Activated CD4-positive, alpha-beta memory T cell treated with anti-CD3 and anti-CD28 coated beads for 36 hours (primary cell): Measurements from ENCODE around the gene COQ7. TPM values are rescaled to one million over a fixed set of nuclear protein-coding genes. Genes with fewer than 3 reads are reported as not detected.
A peak's percentile ranks its signal among the peaks of the same experiment; 100 is the strongest.

Experiments
- CTCF ChIA-PET: fragments of 350-600 bp; sonication (Branson Sonifier 250); formaldehyde crosslinking; loops from one replicate; lab custom pipeline; 2021; ENCODE audit warnings: antibody characterized with exemption, inconsistent platforms; lab: Charles Lee
- POLR2A ChIA-PET: fragments of 350-600 bp; sonication (Branson Sonifier 250); formaldehyde crosslinking; loops from one replicate; lab custom pipeline; 2021; ENCODE audit warnings: antibody characterized with exemption; lab: Charles Lee
- DNase-seq: peaks from one replicate; pipeline ENCODE4 v3.0.0-alpha.2; 2020
- H3K27ac Mint-ChIP-seq: one replicate; pipeline ENCODE4 v1.8.0; 2021; ENCODE audit warnings: mixed read lengths
- H3K27me3 Mint-ChIP-seq: one replicate; pipeline ENCODE4 v1.8.0; 2021; ENCODE audit warnings: mixed read lengths
- H3K36me3 Mint-ChIP-seq: one replicate; pipeline ENCODE4 v1.8.0; 2021; ENCODE audit warnings: mixed read lengths
- H3K4me1 Mint-ChIP-seq: one replicate; pipeline ENCODE4 v1.8.0; 2021; ENCODE audit warnings: low read depth, mixed read lengths
- H3K4me3 Mint-ChIP-seq: one replicate; pipeline ENCODE4 v1.8.0; 2021; ENCODE audit warnings: mild to moderate bottlenecking, mixed read lengths
- H3K9me3 Mint-ChIP-seq: one replicate; pipeline ENCODE4 v1.8.0; 2021; ENCODE audit warnings: mixed read lengths
- intact Hi-C: fragments of 100-400 bp; cut with micrococcal nuclease; formaldehyde crosslinking; loops from one replicate; pipeline ENCODE4 v1.15.1; 2023
- total RNA-seq, 2 experiments: library from RNA; stranded (reverse); gene quantifications; one replicate each; pipeline ENCODE4 v1.2.3, GENCODE V29; 2021

Gene COQ7
- total RNA-seq, 2 experiments from 2014 or later: 14.1 to 15.2 TPM

DNA sequence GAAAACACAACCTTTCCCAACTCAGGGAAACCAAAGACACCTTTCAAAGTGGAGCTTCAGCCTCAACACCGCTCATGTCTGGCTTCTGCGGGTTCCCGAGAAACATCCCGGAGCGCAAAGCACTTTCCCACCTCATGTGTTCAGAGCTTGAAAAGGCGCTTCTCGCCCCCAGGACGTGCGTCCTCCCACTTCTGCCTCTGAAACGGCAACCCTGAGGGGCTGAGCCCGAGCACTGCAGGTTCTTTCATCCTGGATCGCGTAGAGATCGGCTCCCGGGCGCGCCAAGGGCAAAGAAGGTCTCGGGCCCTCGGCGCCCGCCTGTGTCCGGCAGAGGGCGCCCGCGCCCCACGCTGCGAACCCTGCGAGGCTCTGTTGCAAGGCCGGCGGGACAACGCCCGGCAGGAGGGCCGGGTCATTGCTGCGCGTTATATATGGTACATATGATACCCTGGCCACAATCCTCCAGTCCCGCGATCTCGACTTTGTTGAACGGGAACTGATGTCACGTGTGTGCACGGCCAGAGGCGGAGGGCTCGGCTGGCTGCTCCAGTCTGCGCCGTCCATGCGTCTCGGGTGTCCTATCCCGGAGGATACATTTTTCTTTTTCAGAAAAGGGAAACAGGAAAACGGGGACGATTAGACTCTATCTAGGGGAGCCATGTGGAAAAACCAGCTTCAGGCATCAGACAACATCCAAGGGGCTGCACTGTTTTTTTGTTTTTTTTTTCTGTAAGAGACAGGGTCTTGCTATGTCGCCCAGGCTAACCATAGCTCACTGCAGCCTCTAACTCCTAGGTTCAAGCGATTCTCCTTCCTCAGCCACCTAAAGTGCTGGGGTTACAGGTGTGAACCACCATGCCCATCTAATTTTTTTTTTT is 19.1 kb downstream of the COQ7 start:
- Mint-ChIP-seq H3K36me3 (peaks cover 6% of the 10 kb centered on the region), H3K4me3 (peak overlapping the region; percentile 42), H3K9me3 (peaks cover 9% of the 10 kb centered on the region), H3K27me3 (peaks cover 8% of the 10 kb centered on the region), H3K4me1 (no peaks in the 10 kb centered on the region), H3K27ac (no peak overlapping the region)
- DNase-seq: peak; percentile 83
- intact Hi-C loops: loop anchor here (1.0 to 10.0 kb wide), 5 partner anchors 81 to 798 kb away; partner anchors contain the start of gene GPRC5B
- POLR2A ChIA-PET: interaction anchor here (1.0 kb wide), 1 partner anchor 19 kb away, joined by 5 read pairs; the partner anchor contains the start of gene COQ7
- CTCF ChIA-PET: interaction anchor here (0.5 to 7.3 kb wide), 37 partner anchors 9 to 470 kb away, joined by 3 to 92 read pairs (median 3); partner anchors contain the start of genes COQ7 and ITPRIPL2

DNA sequence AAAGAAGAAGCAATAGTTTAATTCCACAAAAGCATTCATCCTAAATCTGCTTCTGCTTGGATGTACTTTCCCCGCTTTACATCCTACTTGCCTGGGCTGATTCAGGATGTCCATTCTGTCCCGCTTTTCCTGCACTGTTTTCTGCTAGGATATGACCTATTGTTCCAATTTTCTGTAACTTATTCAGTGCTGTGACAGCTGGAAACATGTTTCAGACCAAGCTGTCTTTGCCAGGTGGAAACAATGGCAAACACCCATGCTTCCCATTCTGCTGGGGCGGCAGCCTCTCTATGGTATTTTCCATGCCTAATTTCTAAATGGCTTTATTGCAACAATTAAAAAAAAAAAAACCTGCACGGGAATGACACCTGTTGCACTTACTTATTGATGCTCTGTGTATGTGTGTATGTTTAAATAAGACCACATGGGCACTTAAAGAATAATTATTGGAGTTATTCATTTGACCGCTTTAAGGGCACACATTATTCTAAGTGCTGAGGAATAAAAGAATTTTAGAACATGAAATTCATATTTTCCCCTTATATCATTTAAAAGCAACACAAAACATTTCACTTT is 21.0 kb downstream of the COQ7 start:
- intact Hi-C loops: loop anchor here (10.0 kb wide), 1 partner anchor 796 kb away; the partner anchor contains the start of gene GPRC5B
- H3K36me3 Mint-ChIP-seq: no peaks in the 10 kb centered on the region
- no peak overlapping the region for H3K4me3 Mint-ChIP-seq
- peaks cover 18% of the 10 kb centered on the region for H3K9me3 Mint-ChIP-seq
- peaks cover 8% of the 10 kb centered on the region for H3K27me3 Mint-ChIP-seq
- ChIA-PET CTCF (interaction anchor here (0.7 to 7.3 kb wide), 3 partner anchors 78 to 415 kb away, joined by 3 to 92 read pairs (median 55); no protein-coding TSS in a partner anchor), POLR2A (no interaction called here)
- DNase-seq: no peak
- H3K27ac Mint-ChIP-seq: no peak overlapping the region
- H3K4me1 Mint-ChIP-seq: no peaks in the 10 kb centered on the region

DNA sequence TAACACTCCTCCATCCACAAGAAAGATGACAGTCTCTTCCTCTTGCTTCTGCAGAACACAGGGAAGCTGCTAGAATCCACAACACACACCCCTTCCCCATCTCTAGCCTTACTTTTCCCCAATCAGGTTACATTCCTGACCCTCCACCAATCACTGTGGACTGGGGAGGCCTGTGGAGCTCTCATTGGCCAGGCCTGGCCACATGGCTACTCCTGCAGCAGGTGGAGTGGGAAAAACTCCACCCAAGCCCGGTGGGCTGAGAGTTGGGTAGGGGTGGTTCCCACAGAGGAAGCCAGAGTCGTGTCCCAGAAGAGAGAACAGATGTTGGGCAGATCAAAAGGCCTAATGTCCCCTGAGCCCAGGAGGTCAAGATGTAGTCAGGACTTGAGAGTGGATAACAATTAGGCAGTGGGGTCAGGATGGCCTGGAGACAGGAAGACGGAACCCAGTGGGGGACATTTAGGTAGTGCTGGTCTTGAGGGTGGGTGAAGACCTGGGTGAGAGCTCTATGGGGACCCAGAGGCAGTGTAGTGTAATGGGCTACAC is 22.1 kb downstream of the COQ7 start:
- ChIA-PET CTCF (interaction anchor here (7.3 kb wide), 1 partner anchor 91 kb away, joined by 92 read pairs; no protein-coding TSS in a partner anchor), POLR2A (no interaction called here)
- no peak for DNase-seq
- H3K36me3 Mint-ChIP-seq: no peaks in the 10 kb centered on the region
- intact Hi-C loops: loop anchor here (10.0 kb wide), 1 partner anchor 795 kb away; the partner anchor contains the start of gene GPRC5B
- H3K4me1 Mint-ChIP-seq: no peaks in the 10 kb centered on the region
- H3K9me3 Mint-ChIP-seq: peaks cover 18% of the 10 kb centered on the region
- H3K27me3 Mint-ChIP-seq: peaks cover 8% of the 10 kb centered on the region
- H3K27ac Mint-ChIP-seq: no peak overlapping the region
- H3K4me3 Mint-ChIP-seq: no peak overlapping the region

DNA sequence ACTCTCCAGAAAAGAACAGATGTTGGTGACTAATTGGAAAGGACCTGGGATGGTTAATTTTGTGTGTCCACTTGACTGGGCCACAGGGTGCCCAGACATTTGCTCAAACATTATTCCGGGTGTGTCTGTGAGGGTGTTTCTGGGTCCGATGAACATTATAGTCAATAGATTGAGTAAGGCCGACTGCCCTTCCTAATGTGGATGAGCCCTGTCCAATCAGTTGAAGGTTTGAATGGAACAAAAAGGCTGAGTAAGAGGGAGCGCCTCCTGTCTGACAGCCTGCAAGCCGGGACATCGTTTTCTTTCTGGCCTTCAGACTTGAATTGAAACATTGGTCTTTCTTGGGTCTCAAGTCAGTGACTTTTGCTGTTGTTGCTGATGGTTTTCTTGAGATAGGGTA is 23.5 kb downstream of the COQ7 start:
- intact Hi-C loops: no loop called here
- H3K9me3 Mint-ChIP-seq: peaks cover 18% of the 10 kb centered on the region
- CTCF ChIA-PET: no interaction called here
- H3K27me3 Mint-ChIP-seq: peaks cover 2% of the 10 kb centered on the region
- H3K4me1 Mint-ChIP-seq: peaks cover 5% of the 10 kb centered on the region
- POLR2A ChIA-PET: no interaction called here
- no peak for DNase-seq
- H3K36me3 Mint-ChIP-seq: no peaks in the 10 kb centered on the region
- no peak overlapping the region for H3K27ac Mint-ChIP-seq
- H3K4me3 Mint-ChIP-seq: no peak overlapping the region

- Mint-ChIP-seq H3K27ac (no peak overlapping the region), H3K4me1 (peaks cover 7% of the 10 kb centered on the region), H3K36me3 (peaks cover under 1% of the 10 kb centered on the region), H3K9me3 (peaks cover 19% of the 10 kb centered on the region), H3K4me3 (no peak overlapping the region), H3K27me3 (peaks cover under 1% of the 10 kb centered on the region)
- ChIA-PET CTCF (interaction anchor here (1.3 to 2.6 kb wide), 2 partner anchors 9 to 87 kb away, joined by 3 to 14 read pairs; no protein-coding TSS in a partner anchor), POLR2A (no interaction called here)
- intact Hi-C loops: no loop called here
- DNase-seq: no peak
Observed at GRCh38 chr16:19092653-19093410, 25.4 kb downstream of the COQ7 start.

DNA sequence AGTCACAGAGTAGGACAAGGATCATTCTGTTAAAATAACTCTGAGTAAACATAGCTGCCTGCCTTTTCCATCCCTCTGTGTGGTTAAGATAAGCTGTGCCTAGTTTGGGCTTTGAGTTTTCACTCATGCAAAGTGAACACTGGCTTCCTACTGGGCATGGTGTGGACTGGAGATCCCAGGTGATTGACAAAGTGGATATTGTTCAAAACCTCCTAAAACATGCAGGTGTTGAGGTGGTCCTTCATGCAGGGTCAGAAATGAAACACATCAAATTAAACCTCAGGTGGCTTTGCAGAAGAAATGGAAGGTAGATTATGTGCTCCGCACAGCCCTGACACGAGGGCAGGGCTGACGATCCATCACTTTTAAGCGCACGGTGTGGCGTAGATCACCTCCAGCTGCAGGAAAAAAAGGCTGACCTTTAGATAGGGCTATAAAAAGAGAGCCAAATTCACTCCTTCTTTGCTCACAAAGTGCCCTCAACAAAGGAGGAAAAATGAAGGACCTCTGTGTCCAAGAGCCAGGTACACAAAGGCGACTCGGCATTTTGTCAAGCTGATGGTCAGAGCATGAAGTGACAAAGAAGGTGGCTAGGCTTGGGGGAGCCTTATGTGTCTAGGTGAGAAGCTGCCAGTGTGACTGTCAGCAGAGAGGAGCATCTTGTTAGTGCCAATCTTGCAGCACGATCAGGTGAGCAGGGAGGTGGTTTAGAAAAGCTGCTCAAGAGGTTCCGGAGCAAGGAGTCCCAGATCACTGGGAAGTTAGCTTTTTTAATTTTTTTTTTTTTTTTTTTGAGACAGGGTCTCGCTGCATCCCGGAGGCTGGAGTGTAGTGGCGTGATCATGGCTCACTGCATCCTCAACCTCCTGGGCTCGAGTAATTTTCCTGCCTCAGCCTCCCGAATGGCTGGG is 26.5 kb downstream of the COQ7 start:
- peaks cover 3% of the 10 kb centered on the region for H3K27me3 Mint-ChIP-seq
- no peak overlapping the region for H3K4me3 Mint-ChIP-seq
- CTCF ChIA-PET: interaction anchor here (0.7 to 2.6 kb wide), 5 partner anchors 10 to 150 kb away, joined by 3 to 14 read pairs (median 3); no protein-coding TSS in a partner anchor
- H3K27ac Mint-ChIP-seq: no peak overlapping the region
- peaks cover 21% of the 10 kb centered on the region for H3K9me3 Mint-ChIP-seq
- intact Hi-C loops: no loop called here
- H3K4me1 Mint-ChIP-seq: peaks cover 7% of the 10 kb centered on the region
- H3K36me3 Mint-ChIP-seq: peaks cover 2% of the 10 kb centered on the region
- DNase-seq: no peak
- POLR2A ChIA-PET: interaction anchor here (1.5 kb wide), 1 partner anchor 20 kb away, joined by 3 read pairs; the partner anchor contains the start of gene ITPRIPL2

- intact Hi-C loops: no loop called here
- Mint-ChIP-seq H3K4me3 (no peak overlapping the region), H3K27me3 (peaks cover 3% of the 10 kb centered on the region), H3K27ac (no peak overlapping the region), H3K36me3 (peaks cover 2% of the 10 kb centered on the region), H3K4me1 (peaks cover 7% of the 10 kb centered on the region), H3K9me3 (peaks cover 21% of the 10 kb centered on the region)
- DNase-seq: no peak
- ChIA-PET POLR2A (interaction anchor here (0.6 to 1.5 kb wide), 2 partner anchors 19 to 429 kb away, joined by 3 read pairs; partner anchors contain the start of genes CCP110 and ITPRIPL2), CTCF (interaction anchor here (0.6 to 2.6 kb wide), 8 partner anchors 9 to 150 kb away, joined by 3 to 14 read pairs (median 4); no protein-coding TSS in a partner anchor)
Observed at GRCh38 chr16:19094542-19095365, 27.3 kb downstream of the COQ7 start.

- H3K4me3 Mint-ChIP-seq: no peak overlapping the region
- ChIA-PET CTCF (interaction anchor here (1.2 to 2.6 kb wide), 2 partner anchors 10 to 84 kb away, joined by 4 to 14 read pairs; no protein-coding TSS in a partner anchor), POLR2A (interaction anchor here (1.5 kb wide), 1 partner anchor 18 kb away, joined by 3 read pairs; the partner anchor contains the start of gene ITPRIPL2)
- no peak overlapping the region for H3K27ac Mint-ChIP-seq
- peaks cover 7% of the 10 kb centered on the region for H3K4me1 Mint-ChIP-seq
- no peak for DNase-seq
- H3K9me3 Mint-ChIP-seq: peaks cover 20% of the 10 kb centered on the region
- H3K36me3 Mint-ChIP-seq: peaks cover 2% of the 10 kb centered on the region
- peaks cover 3% of the 10 kb centered on the region for H3K27me3 Mint-ChIP-seq
- intact Hi-C loops: no loop called here
Observed at GRCh38 chr16:19095654-19096053, 28.2 kb downstream of the COQ7 start.

- ChIA-PET CTCF (interaction anchor here (1.2 kb wide), 1 partner anchor 12 kb away, joined by 3 read pairs; no protein-coding TSS in a partner anchor), POLR2A (no interaction called here)
- Mint-ChIP-seq H3K27me3 (peaks cover 3% of the 10 kb centered on the region), H3K4me3 (no peak overlapping the region), H3K4me1 (peaks cover 7% of the 10 kb centered on the region), H3K9me3 (peaks cover 3% of the 10 kb centered on the region), H3K27ac (no peak overlapping the region), H3K36me3 (peaks cover 2% of the 10 kb centered on the region)
- no peak for DNase-seq
- intact Hi-C loops: no loop called here
Observed at GRCh38 chr16:19098173-19098572, 30.8 kb downstream of the COQ7 start.
